ENCODE measurements around the gene SRGAP1. TPM values are rescaled to one million over a fixed set of nuclear protein-coding genes. Genes with fewer than 3 reads are reported as not detected.
"Not testable (repeated sequence)": the region's sequence is repeated elsewhere in the genome, so short reads cannot be mapped to it uniquely, and the experiment has no call there.

The SRGAP1 gene
- polyA plus RNA-seq, 1 donor (not counting 4 experiments of a cell fraction or from before 2014, with no cell fraction given), result 4.5 TPM

GRCh38 chr12:64132672-64133071, 288.2 kb downstream of the SRGAP1 start:
- H3K4me3 ChIP-seq (ENCODE audit: control insufficient read depth in 2 of 3, extremely low read depth in 1 of 3, insufficient read depth in 2 of 3, low read depth in 1 of 3, low read length in 3 of 3); dilution Hi-C loops (cut with MboI; ENCODE audit: extremely low pct_ligation_motif_present, low sequenced_read_pairs); H3K4me2 ChIP-seq (ENCODE audit: control insufficient read depth, extremely low read depth, insufficient read depth, low read depth, low read length); H2AFZ ChIP-seq (ENCODE audit: control insufficient read depth, low read length); H3K27ac ChIP-seq (ENCODE audit: control insufficient read depth, insufficient read depth, low read length); DNase-seq (ENCODE audit: low read depth, low spot score); H3K9me3 ChIP-seq (ENCODE audit: control insufficient read depth, low read depth, low read length); H3K79me2 ChIP-seq (ENCODE audit: control insufficient read depth, insufficient read depth, low read length); H3K9ac ChIP-seq (ENCODE audit: control insufficient read depth, extremely low read depth, insufficient read depth, low read length); H3K4me1 ChIP-seq (ENCODE audit: control insufficient read depth, extremely low read depth, insufficient read depth, low read length); H3K27me3 ChIP-seq (ENCODE audit: control insufficient read depth, extremely low read depth, insufficient read depth, low read length); H4K20me1 ChIP-seq (ENCODE audit: control insufficient read depth, extremely low read depth, insufficient read depth, low read length); H3K9me1 ChIP-seq (ENCODE audit: control insufficient read depth, extremely low read depth, insufficient read depth, low read length); FAIRE-seq: not testable (repeated sequence)
- peaks cover 8 to 19% of the 10 kb centered on the region in 2 experiments for H3K36me3 ChIP-seq (ENCODE audit: control insufficient read depth in 2 of 2, extremely low read depth in 1 of 2, insufficient read depth in 2 of 2, low read length in 2 of 2)

GRCh38 chr12:64137117-64137516, 292.6 kb downstream of the SRGAP1 start:
- Histone ChIP-seq H3K4me1 (ENCODE audit: control insufficient read depth, extremely low read depth, insufficient read depth, low read length) (no peaks in the 10 kb centered on the region), H3K27me3 (ENCODE audit: control insufficient read depth, extremely low read depth, insufficient read depth, low read length) (no peaks in the 10 kb centered on the region), H3K27ac (ENCODE audit: control insufficient read depth, insufficient read depth, low read length) (no peak overlapping the region), H3K9me3 (ENCODE audit: control insufficient read depth, low read depth, low read length) (peaks cover 3% of the 10 kb centered on the region), H3K79me2 (ENCODE audit: control insufficient read depth, insufficient read depth, low read length) (no peaks in the 10 kb centered on the region), H3K9ac (ENCODE audit: control insufficient read depth, extremely low read depth, insufficient read depth, low read length) (no peak overlapping the region), H2AFZ (ENCODE audit: control insufficient read depth, low read length) (no peak overlapping the region), H3K36me3 (ENCODE audit: control insufficient read depth in 2 of 2, extremely low read depth in 1 of 2, insufficient read depth in 2 of 2, low read length in 2 of 2) (peaks cover 4 to 9% of the 10 kb centered on the region in 2 experiments), H3K4me2 (ENCODE audit: control insufficient read depth, extremely low read depth, insufficient read depth, low read depth, low read length) (no peak overlapping the region), H3K9me1 (ENCODE audit: control insufficient read depth, extremely low read depth, insufficient read depth, low read length) (no peaks in the 10 kb centered on the region), H4K20me1 (ENCODE audit: control insufficient read depth, extremely low read depth, insufficient read depth, low read length) (no peaks in the 10 kb centered on the region), H3K4me3 (ENCODE audit: control insufficient read depth in 2 of 3, extremely low read depth in 1 of 3, insufficient read depth in 2 of 3, low read depth in 1 of 3, low read length in 3 of 3) (no peak overlapping the region)
- no peak for TF ChIP-seq EZH2 (IDR thresholded peaks at IDR 0.05; ENCODE audit: low read length)
- no peak for TF ChIP-seq CTCF (optimal IDR thresholded peaks at IDR 0.05 in 1 of 3, IDR thresholded peaks at IDR 0.05 in 1 of 3, conservative IDR thresholded peaks at IDR 0.05 in 1 of 3; ENCODE audit: extremely low read depth in 1 of 3, insufficient read depth in 2 of 3, low read length in 3 of 3)
- DNase-seq (ENCODE audit: low read depth, low spot score) (no peak), FAIRE-seq (no peak)
- dilution Hi-C loops (cut with MboI; ENCODE audit: extremely low pct_ligation_motif_present, low sequenced_read_pairs), result no loop called here

- Histone ChIP-seq H3K27me3 (ENCODE audit: control insufficient read depth, extremely low read depth, insufficient read depth, low read length) (no peaks in the 10 kb centered on the region), H3K79me2 (ENCODE audit: control insufficient read depth, insufficient read depth, low read length) (no peaks in the 10 kb centered on the region), H3K9ac (ENCODE audit: control insufficient read depth, extremely low read depth, insufficient read depth, low read length) (no peak overlapping the region), H3K9me1 (ENCODE audit: control insufficient read depth, extremely low read depth, insufficient read depth, low read length) (no peaks in the 10 kb centered on the region), H3K36me3 (ENCODE audit: control insufficient read depth in 2 of 2, extremely low read depth in 1 of 2, insufficient read depth in 2 of 2, low read length in 2 of 2) (peaks cover 7 to 10% of the 10 kb centered on the region in 2 experiments), H3K9me3 (ENCODE audit: control insufficient read depth, low read depth, low read length) (no peaks in the 10 kb centered on the region), H3K4me3 (ENCODE audit: control insufficient read depth in 2 of 3, extremely low read depth in 1 of 3, insufficient read depth in 2 of 3, low read depth in 1 of 3, low read length in 3 of 3) (no peak overlapping the region), H2AFZ (ENCODE audit: control insufficient read depth, low read length) (no peak overlapping the region), H3K27ac (ENCODE audit: control insufficient read depth, insufficient read depth, low read length) (no peak overlapping the region), H4K20me1 (ENCODE audit: control insufficient read depth, extremely low read depth, insufficient read depth, low read length) (no peaks in the 10 kb centered on the region), H3K4me2 (ENCODE audit: control insufficient read depth, extremely low read depth, insufficient read depth, low read depth, low read length) (no peak overlapping the region), H3K4me1 (ENCODE audit: control insufficient read depth, extremely low read depth, insufficient read depth, low read length) (no peaks in the 10 kb centered on the region)
- dilution Hi-C loops (cut with MboI; ENCODE audit: extremely low pct_ligation_motif_present, low sequenced_read_pairs), result no loop called here
- FAIRE-seq (no peak), DNase-seq (ENCODE audit: low read depth, low spot score) (no peak)
- TF ChIP-seq CTCF (optimal IDR thresholded peaks at IDR 0.05 in 1 of 3, IDR thresholded peaks at IDR 0.05 in 1 of 3, conservative IDR thresholded peaks at IDR 0.05 in 1 of 3; ENCODE audit: extremely low read depth in 1 of 3, insufficient read depth in 2 of 3, low read length in 3 of 3) (no peak), EZH2 (IDR thresholded peaks at IDR 0.05; ENCODE audit: low read length) (no peak)
Observed at GRCh38 chr12:64139021-64139420, 294.5 kb downstream of the SRGAP1 start.
